DOHH2 (cell line): Measurements from ENCODE around the gene STARD3.

Source experiments
- H3F3A ChIP-seq: fragments of 200-600 bp; sonication (generic), shearing (Covaris generic); 2 replicates; pipeline ENCODE4 v1.6.0; 2016; ENCODE audit warnings: antibody characterized with exemption, mild to moderate bottlenecking; ENCODE audit not compliant: control insufficient read depth, insufficient read depth
- H3K27ac ChIP-seq: fragments of 200-600 bp; sonication (generic); 2 replicates; pipeline ENCODE4 v1.5.1; 2014; ENCODE audit warnings: low read depth, mild to moderate bottlenecking, low read length, moderate library complexity
- H3K27me3 ChIP-seq: fragments of 200-600 bp; sonication (generic); 2 replicates; pipeline ENCODE4 v1.6.1; 2014; ENCODE audit warnings: mild to moderate bottlenecking, low read length, mixed read lengths; ENCODE audit not compliant: control insufficient read depth
- H3K36me3 ChIP-seq: fragments of 200-600 bp; sonication (generic); 2 replicates; pipeline ENCODE4 v1.6.1; 2014; ENCODE audit warnings: mild to moderate bottlenecking, low read length, moderate library complexity, mixed read lengths; ENCODE audit not compliant: control insufficient read depth
- H3K4me1 ChIP-seq: fragments of 200-600 bp; sonication (generic); 2 replicates; pipeline ENCODE4 v1.6.1; 2014; ENCODE audit warnings: mild to moderate bottlenecking, low read length, mixed read lengths; ENCODE audit not compliant: control insufficient read depth
- H3K4me2 ChIP-seq: fragments of 200-600 bp; sonication (generic); 2 replicates; pipeline ENCODE4 v1.6.0; 2014; ENCODE audit warnings: mild to moderate bottlenecking, low read length, moderate library complexity
- H3K4me3 ChIP-seq: fragments of 200-600 bp; sonication (generic); 2 replicates; pipeline ENCODE4 v1.5.1; 2014; ENCODE audit warnings: mild to moderate bottlenecking, low read length, mixed read lengths
- H3K79me2 ChIP-seq: fragments of 200-600 bp; sonication (generic); 2 replicates; pipeline ENCODE4 v1.6.1; 2014; ENCODE audit warnings: mild to moderate bottlenecking, low read length, mixed read lengths; ENCODE audit not compliant: control insufficient read depth
- H3K9me2 ChIP-seq: fragments of 200-600 bp; sonication (generic); replicated peaks from 2 replicates; pipeline ENCODE4 v1.6.1; 2014; ENCODE audit warnings: mild to moderate bottlenecking, low read length, mixed read lengths; ENCODE audit not compliant: control insufficient read depth
- H3K9me3 ChIP-seq: fragments of 200-600 bp; sonication (generic); 2 replicates; pipeline ENCODE4 v1.6.1; 2014; ENCODE audit warnings: antibody characterized with exemption, low read length, mixed read lengths; ENCODE audit not compliant: control insufficient read depth, insufficient read depth
- H4K20me1 ChIP-seq: fragments of 200-600 bp; sonication (generic); 2 replicates; pipeline ENCODE4 v1.6.0; 2014; ENCODE audit warnings: low read depth, mild to moderate bottlenecking, antibody characterized with exemption, low read length, moderate library complexity; ENCODE audit not compliant: control insufficient read depth, insufficient read depth
- EZH2phosphoT487 ChIP-seq: fragments of 200-600 bp; sonication (generic); IDR thresholded peaks from 2 replicates; pipeline ENCODE4 v1.6.1; 2017; ENCODE audit warnings: borderline replicate concordance, mild to moderate bottlenecking, antibody characterized with exemption, low read length, moderate library complexity, mixed read lengths
- TF ChIP-seq, protein P1 (sequence below): fragments of 200-600 bp; sonication (generic); IDR thresholded peaks from one replicate; pipeline ENCODE4 v1.5.1; 2014; ENCODE audit warnings: antibody characterized with exemption, mild to moderate bottlenecking, low read depth, low read length; ENCODE audit not compliant: poor library complexity, severe bottlenecking

The STARD3 gene

DNA sequence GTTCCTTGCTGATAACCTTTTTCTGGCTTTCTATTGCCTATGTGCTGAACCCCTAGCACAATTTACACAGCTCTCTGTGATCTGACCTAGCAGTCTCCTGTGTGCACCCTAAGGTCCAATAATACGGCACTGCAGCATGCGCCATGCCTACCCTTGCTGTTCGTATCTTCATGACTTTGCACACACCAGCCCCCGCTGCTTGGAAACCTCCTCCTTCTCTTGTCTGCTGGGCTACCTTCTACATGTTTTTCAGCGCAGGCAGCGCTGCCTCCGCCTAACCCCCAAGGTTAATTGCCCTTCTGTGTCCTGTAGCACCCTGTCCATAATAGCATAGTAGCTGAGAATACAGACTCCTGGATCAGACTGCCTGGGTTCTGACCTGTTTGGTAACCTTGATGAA, 1.4 kb downstream of the STARD3 start:
- no peaks in the 10 kb centered on the region for H3K9me2 ChIP-seq
- peaks cover 11% of the 10 kb centered on the region; the same call in 1 of the 2 replicates for H4K20me1 ChIP-seq
- H3F3A ChIP-seq = no peaks in the 10 kb centered on the region
- H3K4me2 ChIP-seq = peak overlapping the region; percentile 99
- TF ChIP-seq EZH2phosphoT487 = no peak
- TF ChIP-seq, protein P1, sequence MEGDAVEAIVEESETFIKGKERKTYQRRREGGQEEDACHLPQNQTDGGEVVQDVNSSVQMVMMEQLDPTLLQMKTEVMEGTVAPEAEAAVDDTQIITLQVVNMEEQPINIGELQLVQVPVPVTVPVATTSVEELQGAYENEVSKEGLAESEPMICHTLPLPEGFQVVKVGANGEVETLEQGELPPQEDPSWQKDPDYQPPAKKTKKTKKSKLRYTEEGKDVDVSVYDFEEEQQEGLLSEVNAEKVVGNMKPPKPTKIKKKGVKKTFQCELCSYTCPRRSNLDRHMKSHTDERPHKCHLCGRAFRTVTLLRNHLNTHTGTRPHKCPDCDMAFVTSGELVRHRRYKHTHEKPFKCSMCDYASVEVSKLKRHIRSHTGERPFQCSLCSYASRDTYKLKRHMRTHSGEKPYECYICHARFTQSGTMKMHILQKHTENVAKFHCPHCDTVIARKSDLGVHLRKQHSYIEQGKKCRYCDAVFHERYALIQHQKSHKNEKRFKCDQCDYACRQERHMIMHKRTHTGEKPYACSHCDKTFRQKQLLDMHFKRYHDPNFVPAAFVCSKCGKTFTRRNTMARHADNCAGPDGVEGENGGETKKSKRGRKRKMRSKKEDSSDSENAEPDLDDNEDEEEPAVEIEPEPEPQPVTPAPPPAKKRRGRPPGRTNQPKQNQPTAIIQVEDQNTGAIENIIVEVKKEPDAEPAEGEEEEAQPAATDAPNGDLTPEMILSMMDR = no peak
- no peaks in the 10 kb centered on the region for H3K27me3 ChIP-seq
- peaks cover 29% of the 10 kb centered on the region for H3K4me1 ChIP-seq
- H3K36me3 ChIP-seq = peaks cover 9% of the 10 kb centered on the region; the same call in 1 of the 2 replicates
- peak overlapping the region; percentile 99 for H3K4me3 ChIP-seq
- H3K79me2 ChIP-seq = peaks cover 65% of the 10 kb centered on the region
- no peak overlapping the region for H3K27ac ChIP-seq
- no peaks in the 10 kb centered on the region for H3K9me3 ChIP-seq

GRCh38 chr17:39639043-39639442, 2.1 kb downstream of the STARD3 start:
- Histone ChIP-seq H3K9me3 (no peaks in the 10 kb centered on the region), H3K27ac (no peak overlapping the region), H3K27me3 (no peaks in the 10 kb centered on the region), H3K4me2 (no peak overlapping the region), H3F3A (no peaks in the 10 kb centered on the region), H3K4me1 (peaks cover 29% of the 10 kb centered on the region), H3K36me3 (peaks cover 9% of the 10 kb centered on the region; the same call in 1 of the 2 replicates), H3K4me3 (no peak overlapping the region), H3K79me2 (peaks cover 72% of the 10 kb centered on the region), H4K20me1 (peaks cover 12% of the 10 kb centered on the region; the same call in 1 of the 2 replicates), H3K9me2 (no peaks in the 10 kb centered on the region)
- TF ChIP-seq, protein P1 = no peak
- TF ChIP-seq EZH2phosphoT487 = no peak

DNA sequence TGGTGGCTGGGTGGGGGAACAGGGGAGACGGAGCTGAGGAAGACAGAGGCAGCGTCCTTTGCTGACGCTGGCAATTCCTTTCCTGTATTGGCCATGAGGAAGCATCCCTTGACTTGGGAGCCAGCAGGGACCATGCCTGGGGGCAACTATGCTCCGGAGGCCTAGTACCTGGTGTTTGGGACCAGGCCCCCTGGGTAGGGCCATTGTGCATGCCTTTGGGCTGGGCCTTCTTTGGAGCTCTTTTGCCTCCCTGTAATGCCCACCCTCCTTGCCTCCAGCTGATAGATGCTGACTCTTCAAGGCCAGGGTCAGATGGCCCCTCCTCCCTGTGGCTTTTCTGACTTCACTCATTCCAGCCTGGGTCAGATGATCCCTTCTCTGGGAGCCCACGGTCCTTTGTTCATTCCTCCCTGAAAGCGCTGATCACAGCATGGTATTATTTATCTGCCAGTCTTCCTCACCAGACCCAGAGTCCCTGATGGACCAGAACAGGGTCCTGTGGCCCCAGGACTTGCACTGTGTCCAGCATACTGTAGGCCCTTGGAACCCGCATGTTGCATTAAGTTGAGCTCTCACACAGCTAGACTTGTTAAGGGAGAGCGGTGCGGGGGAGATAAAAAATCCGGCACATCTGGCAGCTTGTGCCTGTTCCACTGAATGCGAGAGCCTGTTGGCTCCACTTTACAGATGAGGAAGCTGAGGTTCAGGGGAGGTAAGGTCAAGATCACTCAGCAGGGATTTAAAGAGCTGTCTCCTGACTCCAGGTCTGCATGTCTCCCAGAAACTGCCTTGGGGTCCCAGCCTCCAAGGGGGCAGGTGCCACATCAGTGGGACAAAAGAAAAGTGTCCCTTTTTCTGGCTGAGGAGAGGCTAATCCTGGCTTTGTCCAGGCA, 2.9 kb downstream of the STARD3 start:
- H3K4me3 ChIP-seq = no peak overlapping the region
- TF ChIP-seq EZH2phosphoT487 = no peak
- TF ChIP-seq, protein P1 = no peak
- H3K4me1 ChIP-seq = peaks cover 22% of the 10 kb centered on the region
- no peaks in the 10 kb centered on the region for H3K27me3 ChIP-seq
- peaks cover 77% of the 10 kb centered on the region for H3K79me2 ChIP-seq
- no peaks in the 10 kb centered on the region for H3F3A ChIP-seq
- H3K4me2 ChIP-seq = no peak overlapping the region
- H3K27ac ChIP-seq = no peak overlapping the region
- no peaks in the 10 kb centered on the region for H3K9me2 ChIP-seq
- peaks cover 9% of the 10 kb centered on the region; the same call in 1 of the 2 replicates for H3K36me3 ChIP-seq
- H3K9me3 ChIP-seq = no peaks in the 10 kb centered on the region
- peaks cover 12% of the 10 kb centered on the region; the same call in 1 of the 2 replicates for H4K20me1 ChIP-seq
